HepG2 (cell line): ENCODE measurements around the gene AQP11. TPM values are rescaled to one million over a fixed set of nuclear protein-coding genes. Genes with fewer than 3 reads are reported as not detected.

ENCODE experiments used
- ARID3A ChIP-seq: IDR thresholded peaks from 2 replicates; pipeline ENCODE4 v1.6.1; 2012; ENCODE audit warnings: low read depth, low read length, improper control_type of control experiment
- ATRX ChIP-seq: sonication (generic); formaldehyde crosslinking; IDR thresholded peaks from 2 replicates; pipeline ENCODE4 v1.4.0; 2020; ENCODE audit warnings: missing genetic modification reagents, borderline replicate concordance
- BCLAF1 ChIP-seq: fragments of 450-650 bp; IDR thresholded peaks from 2 replicates; pipeline ENCODE4 v1.6.1; 2017; ENCODE audit warnings: mild to moderate bottlenecking
- ELF3 ChIP-seq: IDR thresholded peaks from 2 replicates; pipeline ENCODE4 v1.6.1; 2016; ENCODE audit warnings: missing genetic modification reagents, missing compliant biosample characterization
- NCOR1 ChIP-seq: fragments of 200-600 bp; sonication (generic); IDR thresholded peaks from 2 replicates; pipeline ENCODE4 v1.7.0; 2017; ENCODE audit warnings: antibody characterized with exemption, low read length, borderline replicate concordance
- NR0B2 ChIP-seq: sonication (generic); formaldehyde crosslinking; IDR thresholded peaks from 2 replicates; pipeline ENCODE4 v1.4.0; 2020; ENCODE audit warnings: mild to moderate bottlenecking, missing genetic modification reagents
- PBX2 ChIP-seq: IDR thresholded peaks from 2 replicates; pipeline ENCODE4 v1.6.1; 2016; ENCODE audit warnings: control low read depth
- SNAI1 ChIP-seq: sonication (generic); formaldehyde crosslinking; IDR thresholded peaks from 2 replicates; pipeline ENCODE4 v1.5.0; 2020; ENCODE audit warnings: mild to moderate bottlenecking, missing genetic modification reagents, borderline replicate concordance
- TEF ChIP-seq: sonication (generic); formaldehyde crosslinking; IDR thresholded peaks from 2 replicates; pipeline ENCODE4 v1.5.0; 2020; ENCODE audit warnings: missing genetic modification reagents
- ZBTB7A ChIP-seq: sonication (generic); formaldehyde crosslinking; IDR thresholded peaks from 2 replicates; pipeline ENCODE4 v1.8.0; 2022; ENCODE audit warnings: mild to moderate bottlenecking, missing genetic modification reagents
- ZC3H13 ChIP-seq: sonication (generic); formaldehyde crosslinking; IDR thresholded peaks from 2 replicates; pipeline ENCODE4 v1.8.1; 2023; ENCODE audit warnings: mild to moderate bottlenecking, missing genetic modification reagents, moderate library complexity
- polyA plus RNA-seq, 8 experiments: library from polyadenylated mRNA; depleted of rRNA in 3 of 8; stranded (reverse) in 7 of 8; unstranded in 1 of 8; fragments of >200 nt; fragmentation: Illumina TruSeq in 4 of 8; extraction: Trizol in 4 of 8; gene quantifications; 2 replicates each; pipeline versions ENCODE4 v1.2.1 to v1.2.3, GENCODE V29; 2011 to 2016; ENCODE audit warnings: low read depth in 4 of 8, missing spikeins in 1 of 8, mixed read lengths in 1 of 8; ENCODE audit not compliant: insufficient read depth in 1 of 8
- total RNA-seq, 5 experiments: library from RNA; depleted of rRNA; stranded (reverse); fragments of >200 nt; fragmentation: Illumina TruSeq; extraction: Trizol; gene quantifications; 2 replicates each; pipeline ENCODE4 v1.2.3, GENCODE V29; 2016; ENCODE audit warnings: low read depth in 1 of 5

The AQP11 gene
- total and polyA plus RNA-seq, 2 of the 13 experiments (the other 11 are each of a cell fraction or from before 2014, with no cell fraction given) = 10.4 to 15.3 TPM

GRCh38 chr11:77589521-77590193 is at the start of gene AQP11 (continued):
- TF ChIP-seq ARID3A (no peak), BCLAF1 (no peak), ZBTB7A (CRISPR knock-in tag) (no peak; the same call in 1 of the 2 replicates), ELF3 (CRISPR knock-in tag) (no peak; the same call in 1 of the 2 replicates), ZC3H13 (CRISPR knock-in tag) (peak; percentile 87), PBX2 (CRISPR knock-in tag) (0 out of 2 replicates have a peak, but pooled peaks have one; percentile 18), SNAI1 (CRISPR knock-in tag) (peak; percentile 93), NCOR1 (peak; percentile 91; the same call in 1 of the 2 replicates), ATRX (CRISPR knock-in tag) (no peak), TEF (CRISPR knock-in tag) (no peak), NR0B2 (0 out of 2 replicates have a peak, but pooled peaks have one; percentile 12)
